Measurements from ENCODE around the gene KCTD18.

DNA sequence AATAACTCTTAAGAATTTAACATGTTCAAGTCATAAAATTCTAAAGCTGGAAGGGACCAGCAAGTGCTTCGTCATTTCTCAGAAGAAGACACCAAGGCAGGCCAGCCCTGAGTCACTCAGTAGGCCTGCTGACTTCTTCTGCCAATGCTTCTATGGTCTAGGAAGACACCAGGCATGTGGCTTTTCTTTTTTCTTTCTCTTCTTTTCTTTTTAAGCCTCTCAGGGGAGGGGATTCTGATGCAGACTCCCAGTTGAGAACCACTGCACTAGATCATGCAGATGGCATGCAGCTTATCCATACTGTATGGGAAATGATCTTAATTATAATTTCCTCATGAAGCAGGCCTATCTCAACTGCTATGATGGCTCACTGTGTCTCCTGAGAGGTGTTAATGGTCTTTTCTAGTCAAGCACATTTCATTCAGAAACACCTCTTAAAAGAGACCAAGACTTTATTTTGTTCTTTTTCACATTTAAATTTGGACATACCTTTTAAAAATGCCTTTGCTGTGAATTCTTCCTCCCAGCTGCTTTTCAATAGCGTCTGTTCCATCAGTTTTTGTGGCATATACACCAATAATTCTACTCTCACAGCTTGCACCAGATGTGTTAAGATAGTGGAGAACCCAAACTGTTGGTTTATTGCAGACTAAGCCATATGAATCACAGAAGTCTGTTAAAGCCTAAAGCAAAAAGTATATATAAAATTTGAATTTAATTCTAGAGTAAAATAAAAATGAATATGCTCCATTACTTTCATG is 11.3 kb downstream of the KCTD18 start:
- TF ChIP-seq ZBTB33 (IDR thresholded peaks at IDR 0.05) (no peak), YY1 (IDR thresholded peaks at IDR 0.05) (no peak)
- TF ChIP-seq, protein P1, sequence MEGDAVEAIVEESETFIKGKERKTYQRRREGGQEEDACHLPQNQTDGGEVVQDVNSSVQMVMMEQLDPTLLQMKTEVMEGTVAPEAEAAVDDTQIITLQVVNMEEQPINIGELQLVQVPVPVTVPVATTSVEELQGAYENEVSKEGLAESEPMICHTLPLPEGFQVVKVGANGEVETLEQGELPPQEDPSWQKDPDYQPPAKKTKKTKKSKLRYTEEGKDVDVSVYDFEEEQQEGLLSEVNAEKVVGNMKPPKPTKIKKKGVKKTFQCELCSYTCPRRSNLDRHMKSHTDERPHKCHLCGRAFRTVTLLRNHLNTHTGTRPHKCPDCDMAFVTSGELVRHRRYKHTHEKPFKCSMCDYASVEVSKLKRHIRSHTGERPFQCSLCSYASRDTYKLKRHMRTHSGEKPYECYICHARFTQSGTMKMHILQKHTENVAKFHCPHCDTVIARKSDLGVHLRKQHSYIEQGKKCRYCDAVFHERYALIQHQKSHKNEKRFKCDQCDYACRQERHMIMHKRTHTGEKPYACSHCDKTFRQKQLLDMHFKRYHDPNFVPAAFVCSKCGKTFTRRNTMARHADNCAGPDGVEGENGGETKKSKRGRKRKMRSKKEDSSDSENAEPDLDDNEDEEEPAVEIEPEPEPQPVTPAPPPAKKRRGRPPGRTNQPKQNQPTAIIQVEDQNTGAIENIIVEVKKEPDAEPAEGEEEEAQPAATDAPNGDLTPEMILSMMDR (IDR thresholded peaks at IDR 0.05; ENCODE audit: low read depth, low read length, missing input control), result no peak
